Measurements from ENCODE around the gene SS18L1.

DNA sequence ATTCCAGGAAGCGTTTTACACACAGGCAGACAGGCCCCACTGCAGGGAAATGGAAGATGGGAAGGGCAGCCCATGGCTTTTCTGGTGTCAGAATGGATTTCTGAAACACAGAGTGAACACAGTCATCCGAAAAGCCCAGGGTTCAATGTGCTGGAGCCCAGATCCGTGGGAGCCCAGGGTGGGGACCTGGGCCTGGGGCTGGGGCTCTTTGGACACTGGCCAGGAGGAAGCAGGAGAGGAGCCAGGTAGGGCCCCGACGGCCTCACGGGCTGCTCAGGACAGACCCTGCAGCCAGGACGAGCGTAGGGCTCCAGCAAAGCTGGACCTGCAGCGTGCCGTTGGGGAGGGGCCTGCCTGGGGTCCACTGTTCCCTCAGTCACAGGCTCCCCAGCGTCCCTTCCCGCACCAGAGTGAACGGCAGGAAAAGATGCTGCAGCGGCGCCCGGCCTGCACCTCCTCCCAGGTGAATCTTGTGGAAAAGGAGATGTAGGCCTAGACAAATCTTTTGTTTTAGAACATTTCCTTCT, 45.6 kb upstream of the SS18L1 start:
- TF ChIP-seq CTCF (conservative IDR thresholded peaks at IDR 0.05; ENCODE audit: low read depth, low read length) (no peak), EZH2 (IDR thresholded peaks at IDR 0.05; ENCODE audit: borderline replicate concordance, low read depth, low read length, poor library complexity, severe bottlenecking) (no peak)

All from A673 (cell line).